GM21723 (cell line): ENCODE measurements around the gene CD300E.

Experiments used
- ATAC-seq: cut with Tn5 transposase; IDR thresholded peaks from one replicate; pipeline ENCODE4 v1.9.1; 2021; ENCODE audit warnings: mild to moderate bottlenecking, moderate library complexity; ENCODE audit not compliant: unreplicated experiment

The CD300E gene

GRCh38 chr17:74623693-74624093, at the start of gene CD300E:
Gene CD300E, minus strand, starts transcription at chr17:74623738. Its CDS starts 117 bp downstream, at chr17:74623621.
- ATAC-seq: no peak

- no peak for ATAC-seq
These were observed 47.7 kb upstream of the CD300E start for GRCh38 chr17:74671031-74671771.

GRCh38 chr17:74670329-74670728, 46.8 kb upstream of the CD300E start:
- ATAC-seq: no peak

GRCh38 chr17:74663561-74663960, 40.0 kb upstream of the CD300E start:
- ATAC-seq: no peak

GRCh38 chr17:74659889-74660288, 36.4 kb upstream of the CD300E start:
- ATAC-seq: no peak

- no peak for ATAC-seq
These were observed 35.1 kb upstream of the CD300E start for GRCh38 chr17:74658620-74659019.

- ATAC-seq: no peak
These were observed 31.2 kb upstream of the CD300E start for GRCh38 chr17:74654742-74655141.

GRCh38 chr17:74652020-74652419, 28.5 kb upstream of the CD300E start:
- no peak for ATAC-seq

GRCh38 chr17:74649909-74650308, 26.4 kb upstream of the CD300E start:
- ATAC-seq: no peak

GRCh38 chr17:74647871-74648672, 24.5 kb upstream of the CD300E start:
- ATAC-seq: no peak

- ATAC-seq: no peak
These were observed 22.7 kb upstream of the CD300E start for GRCh38 chr17:74646231-74646630.

- no peak for ATAC-seq
These were observed 21.5 kb upstream of the CD300E start for GRCh38 chr17:74645010-74645409.

- ATAC-seq: no peak
These were observed 20.9 kb upstream of the CD300E start for GRCh38 chr17:74644419-74644818.

GRCh38 chr17:74643826-74644225, 20.3 kb upstream of the CD300E start:
- no peak for ATAC-seq

- no peak for ATAC-seq
These were observed 19.5 kb upstream of the CD300E start for GRCh38 chr17:74642995-74643394.

GRCh38 chr17:74642556-74642955, 19.0 kb upstream of the CD300E start:
- no peak for ATAC-seq

GRCh38 chr17:74641958-74642298, 18.4 kb upstream of the CD300E start:
- no peak for ATAC-seq

- ATAC-seq: no peak
These were observed 17.9 kb upstream of the CD300E start for GRCh38 chr17:74641224-74641957.

GRCh38 chr17:74639704-74640151, 16.2 kb upstream of the CD300E start:
- ATAC-seq: no peak

- ATAC-seq: no peak
These were observed 14.4 kb upstream of the CD300E start for GRCh38 chr17:74637926-74638325.

GRCh38 chr17:74637265-74637664, 13.7 kb upstream of the CD300E start:
- ATAC-seq: no peak
